Activated T-cell treated with anti-CD3 and anti-CD28 coated beads, Interleukin-2, amount 50 U/mL, for 72 hours (primary cell): ENCODE measurements around the gene FAM32A. TPM values are rescaled to one million over a fixed set of nuclear protein-coding genes. Genes with fewer than 3 reads are reported as not detected.

Experiments
- ATAC-seq, 2 donors: fragments of 150-1000 bp; cut with Tn5 transposase; replicated peaks in 1 of 2; 2 replicates each; pipeline ENCODE4 v1.10.0; 2021; ENCODE audit warnings: moderate library complexity in 2 of 2, mild to moderate bottlenecking in 1 of 2
- DNase-seq, 2 donors: peaks; one replicate each; pipeline ENCODE4 v3.0.0; 2021 to 2022; ENCODE audit warnings: mixed read lengths in 1 of 2
- H3K27ac Mint-ChIP-seq: one replicate; pipeline ENCODE4 v1.8.0; 2022; ENCODE audit warnings: mild to moderate bottlenecking, moderate library complexity, mixed read lengths
- H3K27me3 Mint-ChIP-seq: one replicate; pipeline ENCODE4 v1.8.0; 2022; ENCODE audit warnings: low read depth, mixed read lengths
- H3K36me3 Mint-ChIP-seq, 2 donors: one replicate each; pipeline ENCODE4 v1.8.0; 2022; ENCODE audit warnings: mixed read lengths in 2 of 2, mild to moderate bottlenecking in 1 of 2; ENCODE audit not compliant: insufficient read depth in 2 of 2
- H3K4me1 Mint-ChIP-seq: one replicate; pipeline ENCODE4 v1.8.0; 2022; ENCODE audit warnings: low read depth, mixed read lengths
- H3K4me3 Mint-ChIP-seq, 2 donors: one replicate each; pipeline ENCODE4 v1.8.0; 2022; ENCODE audit warnings: mild to moderate bottlenecking in 2 of 2, mixed read lengths in 2 of 2, moderate library complexity in 2 of 2
- H3K9me3 Mint-ChIP-seq, 2 donors: one replicate each; pipeline ENCODE4 v1.8.0; 2022; ENCODE audit warnings: mixed read lengths in 2 of 2
- total RNA-seq, 2 donors: library from RNA; stranded (reverse); gene quantifications; one replicate each; pipeline ENCODE4 v1.2.3, GENCODE V29; 2022

Gene FAM32A
- total RNA-seq, 2 donors from 2014 or later = 47.0 to 49.5 TPM

DNA sequence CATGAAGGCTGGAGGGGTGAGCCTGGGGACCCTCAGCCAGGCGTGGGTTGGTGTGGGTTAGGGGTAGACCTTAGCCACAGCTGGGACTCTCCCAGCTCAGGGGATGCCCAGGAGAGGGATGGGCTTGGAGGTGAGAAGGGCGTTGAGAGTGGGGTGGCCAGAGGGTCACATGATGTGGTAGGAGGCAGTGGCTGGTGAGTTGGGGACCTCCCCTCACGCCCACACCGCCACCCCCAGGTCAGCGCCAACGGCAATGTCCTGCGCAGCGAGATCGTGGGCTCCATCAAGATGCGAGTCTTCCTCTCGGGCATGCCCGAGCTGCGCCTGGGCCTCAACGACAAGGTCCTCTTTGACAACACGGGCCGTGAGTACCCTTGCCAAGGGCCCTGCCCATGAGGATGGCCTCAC, 41.0 kb downstream of the FAM32A start:
- ATAC-seq (no peak), DNase-seq (no peak)
- Mint-ChIP-seq H3K27ac (no peak overlapping the region), H3K9me3 (peaks cover 0 to 2% of the 10 kb centered on the region in 2 donors), H3K27me3 (no peaks in the 10 kb centered on the region), H3K4me3 (no peak overlapping the region), H3K4me1 (no peaks in the 10 kb centered on the region), H3K36me3 (peaks cover 7 to 26% of the 10 kb centered on the region in 2 donors)

GRCh38 chr19:16226878-16227836, 41.9 kb downstream of the FAM32A start:
- no peak for DNase-seq
- Mint-ChIP-seq H3K36me3 (peaks cover 7 to 22% of the 10 kb centered on the region in 2 donors), H3K9me3 (peaks cover 0 to 2% of the 10 kb centered on the region in 2 donors), H3K27me3 (no peaks in the 10 kb centered on the region), H3K4me1 (no peaks in the 10 kb centered on the region), H3K4me3 (no peak overlapping the region), H3K27ac (no peak overlapping the region)
- no peak for ATAC-seq

- H3K4me3 Mint-ChIP-seq = no peak overlapping the region
- DNase-seq (no peak), ATAC-seq (no peak)
- no peak overlapping the region for H3K27ac Mint-ChIP-seq
- no peaks in the 10 kb centered on the region for H3K9me3 Mint-ChIP-seq
- peaks cover 6 to 14% of the 10 kb centered on the region in 2 donors for H3K36me3 Mint-ChIP-seq
- H3K4me1 Mint-ChIP-seq = no peaks in the 10 kb centered on the region
- no peaks in the 10 kb centered on the region for H3K27me3 Mint-ChIP-seq
These were observed 42.8 kb downstream of the FAM32A start for GRCh38 chr19:16227837-16228636.

DNA sequence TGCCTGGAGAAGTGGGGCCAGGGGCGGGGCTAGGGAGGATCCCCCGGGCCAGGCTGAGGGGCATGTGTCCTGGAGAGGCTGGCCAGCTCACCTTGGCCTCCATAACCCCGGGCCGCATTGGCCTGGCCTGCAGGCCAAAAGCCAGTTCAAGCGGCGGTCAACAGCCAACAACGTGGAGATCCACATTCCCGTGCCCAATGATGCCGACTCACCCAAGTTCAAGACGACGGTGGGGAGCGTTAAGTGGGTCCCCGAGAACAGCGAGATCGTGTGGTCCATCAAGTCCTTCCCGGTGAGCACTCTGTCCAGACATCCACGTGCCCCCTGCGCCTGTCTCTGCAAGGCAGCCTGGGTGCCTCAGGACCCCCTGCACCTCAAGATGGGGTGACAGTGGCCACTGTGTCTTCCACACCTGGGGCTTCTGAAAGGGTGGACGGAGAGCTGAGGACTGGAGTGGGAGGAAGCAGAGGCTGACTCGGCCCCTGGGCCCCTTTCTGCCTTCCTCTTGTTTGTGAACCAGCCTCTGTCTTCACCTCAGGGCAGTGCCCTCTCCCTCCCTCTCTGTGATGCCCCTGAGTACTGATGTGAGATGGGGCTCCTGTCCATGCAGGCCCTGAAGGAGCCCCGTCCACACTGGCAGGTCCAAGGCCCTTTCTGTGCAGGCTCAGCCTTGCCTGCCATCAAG, 43.6 kb downstream of the FAM32A start:
- H3K36me3 Mint-ChIP-seq = peaks cover 6 to 11% of the 10 kb centered on the region in 2 donors
- DNase-seq (no peak), ATAC-seq (no peak)
- H3K4me1 Mint-ChIP-seq = no peaks in the 10 kb centered on the region
- H3K27me3 Mint-ChIP-seq = no peaks in the 10 kb centered on the region
- no peak overlapping the region for H3K27ac Mint-ChIP-seq
- no peak overlapping the region for H3K4me3 Mint-ChIP-seq
- no peaks in the 10 kb centered on the region for H3K9me3 Mint-ChIP-seq

GRCh38 chr19:16229322-16229641, 44.1 kb downstream of the FAM32A start:
- no peak for DNase-seq
- peaks cover 6 to 11% of the 10 kb centered on the region in 2 donors for H3K36me3 Mint-ChIP-seq
- no peaks in the 10 kb centered on the region for H3K4me1 Mint-ChIP-seq
- H3K27me3 Mint-ChIP-seq = no peaks in the 10 kb centered on the region
- H3K27ac Mint-ChIP-seq = no peak overlapping the region
- no peak for ATAC-seq
- H3K4me3 Mint-ChIP-seq = no peak overlapping the region
- H3K9me3 Mint-ChIP-seq = no peaks in the 10 kb centered on the region

- no peaks in the 10 kb centered on the region for H3K27me3 Mint-ChIP-seq
- DNase-seq = no peak
- H3K4me1 Mint-ChIP-seq = no peaks in the 10 kb centered on the region
- no peak overlapping the region for H3K4me3 Mint-ChIP-seq
- H3K36me3 Mint-ChIP-seq = peaks cover 11 to 28% of the 10 kb centered on the region in 2 donors
- peaks cover 0 to 3% of the 10 kb centered on the region in 2 donors for H3K9me3 Mint-ChIP-seq
- no peak overlapping the region for H3K27ac Mint-ChIP-seq
- ATAC-seq = no peak
These were observed 46.9 kb downstream of the FAM32A start for GRCh38 chr19:16232127-16232526.

- Mint-ChIP-seq H3K27me3 (no peaks in the 10 kb centered on the region), H3K4me1 (no peaks in the 10 kb centered on the region), H3K4me3 (no peak overlapping the region), H3K9me3 (peaks cover 0 to 3% of the 10 kb centered on the region in 2 donors), H3K36me3 (peaks cover 11 to 28% of the 10 kb centered on the region in 2 donors), H3K27ac (no peak overlapping the region)
- ATAC-seq = no peak
- DNase-seq = no peak
These were observed 47.4 kb downstream of the FAM32A start for GRCh38 chr19:16232568-16232967.

- DNase-seq (no peak), ATAC-seq (peak in 1 of 2 donors; percentile 16)
- Mint-ChIP-seq H3K36me3 (peaks cover 11 to 28% of the 10 kb centered on the region in 2 donors), H3K4me1 (peaks cover 5% of the 10 kb centered on the region), H3K27me3 (no peaks in the 10 kb centered on the region), H3K27ac (no peak overlapping the region), H3K9me3 (peaks cover 0 to 3% of the 10 kb centered on the region in 2 donors), H3K4me3 (no peak overlapping the region)
These were observed 48.0 kb downstream of the FAM32A start for GRCh38 chr19:16233081-16233776.

- Mint-ChIP-seq H3K27me3 (no peaks in the 10 kb centered on the region), H3K27ac (no peak overlapping the region), H3K9me3 (peaks cover 0 to 3% of the 10 kb centered on the region in 2 donors), H3K4me3 (no peak overlapping the region), H3K4me1 (peaks cover 12% of the 10 kb centered on the region), H3K36me3 (peaks cover 11 to 28% of the 10 kb centered on the region in 2 donors)
- DNase-seq (no peak), ATAC-seq (peak; percentile 23 to 25)
These were observed 48.8 kb downstream of the FAM32A start for GRCh38 chr19:16233836-16234551.

GRCh38 chr19:16234552-16235445, 49.6 kb downstream of the FAM32A start:
- DNase-seq = no peak
- ATAC-seq = no peak
- peaks cover 8 to 24% of the 10 kb centered on the region in 2 donors for H3K36me3 Mint-ChIP-seq
- no peaks in the 10 kb centered on the region for H3K27me3 Mint-ChIP-seq
- H3K9me3 Mint-ChIP-seq = peaks cover 0 to 3% of the 10 kb centered on the region in 2 donors
- H3K4me1 Mint-ChIP-seq = peaks cover 12% of the 10 kb centered on the region
- no peak overlapping the region for H3K4me3 Mint-ChIP-seq
- no peak overlapping the region for H3K27ac Mint-ChIP-seq
